SK-N-SH treated with all-trans-retinoic acid at 6 μM for 48 hours (cell line): Measurements from ENCODE around the gene ATP6AP1.

Experiments used
- ARNTL ChIP-seq: fragments of 450-650 bp; formaldehyde crosslinking; IDR thresholded peaks from 2 replicates; pipeline ENCODE4 v1.5.0; 2020; ENCODE audit warnings: low read depth, mild to moderate bottlenecking, moderate library complexity, borderline replicate concordance
- CREB5 ChIP-seq: fragments of 250-450 bp; sonication (Bioruptor Pico); IDR thresholded peaks from 2 replicates; pipeline ENCODE4 v1.5.1; 2020; ENCODE audit warnings: low read depth, mild to moderate bottlenecking, moderate library complexity
- CSDC2 ChIP-seq: fragments of 250-450 bp; sonication (Bioruptor Pico); IDR thresholded peaks from 2 replicates; pipeline ENCODE4 v1.5.0; 2020; ENCODE audit warnings: mild to moderate bottlenecking, moderate library complexity
- CSRNP3 ChIP-seq: fragments of 250-450 bp; sonication (Bioruptor Pico); IDR thresholded peaks from 2 replicates; pipeline ENCODE4 v1.5.1; 2021; ENCODE audit warnings: mild to moderate bottlenecking, moderate library complexity
- ESRRG ChIP-seq: fragments of 250-450 bp; sonication (Bioruptor Pico); IDR thresholded peaks from 2 replicates; pipeline ENCODE4 v1.6.1; 2021; ENCODE audit warnings: mild to moderate bottlenecking
- GLIS3 ChIP-seq: fragments of 250-450 bp; sonication (Bioruptor Pico); IDR thresholded peaks from 2 replicates; pipeline ENCODE4 v1.5.0; 2020; ENCODE audit warnings: mild to moderate bottlenecking, moderate library complexity
- POU6F1 ChIP-seq: fragments of 250-450 bp; sonication (Bioruptor Pico); IDR thresholded peaks from 2 replicates; pipeline ENCODE4 v1.8.0; 2021; ENCODE audit warnings: low read depth, mild to moderate bottlenecking, moderate library complexity, borderline replicate concordance
- RARB ChIP-seq: fragments of 250-450 bp; sonication (Bioruptor Pico); IDR thresholded peaks from 2 replicates; pipeline ENCODE4 v1.8.0; 2021; ENCODE audit warnings: mild to moderate bottlenecking, moderate library complexity
- TCF4 ChIP-seq: fragments of 250-450 bp; sonication (Bioruptor Pico); IDR thresholded peaks from 2 replicates; pipeline ENCODE4 v1.8.0; 2021; ENCODE audit warnings: mild to moderate bottlenecking, moderate library complexity, borderline replicate concordance
- TOX ChIP-seq: fragments of 250-450 bp; sonication (Bioruptor Pico); IDR thresholded peaks from 2 replicates; pipeline ENCODE4 v1.8.0; 2021; ENCODE audit warnings: mild to moderate bottlenecking, moderate library complexity, borderline replicate concordance
- ZFP3 ChIP-seq: fragments of 250-450 bp; sonication (Bioruptor Pico); IDR thresholded peaks from 2 replicates; pipeline ENCODE4 v1.5.0; 2020; ENCODE audit warnings: mild to moderate bottlenecking, moderate library complexity
- ZNF565 ChIP-seq: fragments of 450-650 bp; formaldehyde crosslinking; conservative IDR thresholded peaks from 2 replicates; pipeline ENCODE4 v1.5.0; 2020; ENCODE audit warnings: low read depth, mild to moderate bottlenecking, moderate library complexity
- TF ChIP-seq, protein P1 (sequence below): fragments of 250-450 bp; sonication (Bioruptor Pico); IDR thresholded peaks from 2 replicates; pipeline ENCODE4 v1.5.0; 2020; ENCODE audit warnings: mild to moderate bottlenecking, moderate library complexity
- TF ChIP-seq, protein P2 (sequence below): fragments of 250-450 bp; sonication (Bioruptor Pico); IDR thresholded peaks from 2 replicates; pipeline ENCODE4 v1.8.0; 2020; ENCODE audit warnings: mild to moderate bottlenecking, moderate library complexity, borderline replicate concordance

- TF ChIP-seq ZFP3 (CRISPR knock-in tag) (no peak), GLIS3 (CRISPR knock-in tag) (no peak), RARB (CRISPR knock-in tag) (no peak), TOX (CRISPR knock-in tag) (no peak), ESRRG (CRISPR knock-in tag) (no peak), CSDC2 (CRISPR knock-in tag) (no peak), ARNTL (no peak), CREB5 (CRISPR knock-in tag) (no peak), TCF4 (CRISPR knock-in tag) (no peak), CSRNP3 (CRISPR knock-in tag) (no peak), POU6F1 (CRISPR knock-in tag) (no peak), ZNF565 (CRISPR knock-in tag) (no peak)
- TF ChIP-seq, protein P1, sequence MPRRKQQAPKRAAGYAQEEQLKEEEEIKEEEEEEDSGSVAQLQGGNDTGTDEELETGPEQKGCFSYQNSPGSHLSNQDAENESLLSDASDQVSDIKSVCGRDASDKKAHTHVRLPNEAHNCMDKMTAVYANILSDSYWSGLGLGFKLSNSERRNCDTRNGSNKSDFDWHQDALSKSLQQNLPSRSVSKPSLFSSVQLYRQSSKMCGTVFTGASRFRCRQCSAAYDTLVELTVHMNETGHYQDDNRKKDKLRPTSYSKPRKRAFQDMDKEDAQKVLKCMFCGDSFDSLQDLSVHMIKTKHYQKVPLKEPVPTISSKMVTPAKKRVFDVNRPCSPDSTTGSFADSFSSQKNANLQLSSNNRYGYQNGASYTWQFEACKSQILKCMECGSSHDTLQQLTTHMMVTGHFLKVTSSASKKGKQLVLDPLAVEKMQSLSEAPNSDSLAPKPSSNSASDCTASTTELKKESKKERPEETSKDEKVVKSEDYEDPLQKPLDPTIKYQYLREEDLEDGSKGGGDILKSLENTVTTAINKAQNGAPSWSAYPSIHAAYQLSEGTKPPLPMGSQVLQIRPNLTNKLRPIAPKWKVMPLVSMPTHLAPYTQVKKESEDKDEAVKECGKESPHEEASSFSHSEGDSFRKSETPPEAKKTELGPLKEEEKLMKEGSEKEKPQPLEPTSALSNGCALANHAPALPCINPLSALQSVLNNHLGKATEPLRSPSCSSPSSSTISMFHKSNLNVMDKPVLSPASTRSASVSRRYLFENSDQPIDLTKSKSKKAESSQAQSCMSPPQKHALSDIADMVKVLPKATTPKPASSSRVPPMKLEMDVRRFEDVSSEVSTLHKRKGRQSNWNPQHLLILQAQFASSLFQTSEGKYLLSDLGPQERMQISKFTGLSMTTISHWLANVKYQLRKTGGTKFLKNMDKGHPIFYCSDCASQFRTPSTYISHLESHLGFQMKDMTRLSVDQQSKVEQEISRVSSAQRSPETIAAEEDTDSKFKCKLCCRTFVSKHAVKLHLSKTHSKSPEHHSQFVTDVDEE (CRISPR knock-in tag), result no peak
- TF ChIP-seq, protein P2, sequence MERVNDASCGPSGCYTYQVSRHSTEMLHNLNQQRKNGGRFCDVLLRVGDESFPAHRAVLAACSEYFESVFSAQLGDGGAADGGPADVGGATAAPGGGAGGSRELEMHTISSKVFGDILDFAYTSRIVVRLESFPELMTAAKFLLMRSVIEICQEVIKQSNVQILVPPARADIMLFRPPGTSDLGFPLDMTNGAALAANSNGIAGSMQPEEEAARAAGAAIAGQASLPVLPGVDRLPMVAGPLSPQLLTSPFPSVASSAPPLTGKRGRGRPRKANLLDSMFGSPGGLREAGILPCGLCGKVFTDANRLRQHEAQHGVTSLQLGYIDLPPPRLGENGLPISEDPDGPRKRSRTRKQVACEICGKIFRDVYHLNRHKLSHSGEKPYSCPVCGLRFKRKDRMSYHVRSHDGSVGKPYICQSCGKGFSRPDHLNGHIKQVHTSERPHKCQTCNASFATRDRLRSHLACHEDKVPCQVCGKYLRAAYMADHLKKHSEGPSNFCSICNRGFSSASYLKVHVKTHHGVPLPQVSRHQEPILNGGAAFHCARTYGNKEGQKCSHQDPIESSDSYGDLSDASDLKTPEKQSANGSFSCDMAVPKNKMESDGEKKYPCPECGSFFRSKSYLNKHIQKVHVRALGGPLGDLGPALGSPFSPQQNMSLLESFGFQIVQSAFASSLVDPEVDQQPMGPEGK, result no peak
Observed at GRCh38 chrX:154440623-154441357, 12.3 kb downstream of the ATP6AP1 start.
